Measurements from ENCODE around the gene LEAP2.
A peak's percentile ranks its signal among the peaks of the same experiment; 100 is the strongest.

Gene LEAP2

GRCh38 chr5:132828846-132829494, 44.5 kb upstream of the LEAP2 start:
- no peak overlapping the region for H3K23ac ChIP-seq (ENCODE audit: low read depth, low read length, poor library complexity)
- no peak overlapping the region for H4K91ac ChIP-seq (ENCODE audit: low read depth, low read length, poor library complexity)
- peaks cover 0 to 4% of the 10 kb centered on the region in 2 donors for H3K4me1 ChIP-seq (ENCODE audit: control insufficient read depth in 2 of 2, insufficient read depth in 1 of 2, low read depth in 1 of 2, low read length in 2 of 2)
- no peak overlapping the region for H2AK5ac ChIP-seq (ENCODE audit: low read depth, low read length)
- no peak for DNase-seq (ENCODE audit: low spot score)
- H3K9me3 ChIP-seq (replicated peaks in 1 of 2; ENCODE audit: control insufficient read depth in 2 of 2, insufficient read depth in 1 of 2, low read depth in 1 of 2, low read length in 2 of 2), result peaks cover 0 to 2% of the 10 kb centered on the region in 2 donors
- H3K27ac ChIP-seq (replicated peaks; ENCODE audit: low read length), result no peak overlapping the region
- no peaks in the 10 kb centered on the region for H3K36me3 ChIP-seq (replicated peaks in 1 of 2; ENCODE audit: control insufficient read depth in 2 of 2, insufficient read depth in 2 of 2, low read length in 2 of 2)
- no peak overlapping the region for H3K18ac ChIP-seq (ENCODE audit: low read length)
- no peak overlapping the region for H4K8ac ChIP-seq (ENCODE audit: low read depth, low read length)
- no peak overlapping the region for H3K14ac ChIP-seq (ENCODE audit: low read length)
- no CpG with 5 or more reads among the region's 4 CpGs for WGBS, 2 donors (ENCODE audit: extremely low coverage in 2 of 2, insufficient read length in 2 of 2, insufficient replicate concordance in 1 of 2)
- H2BK12ac ChIP-seq (ENCODE audit: low read length), result no peak overlapping the region
- no peak overlapping the region for H3K4me3 ChIP-seq (ENCODE audit: low read length in 2 of 2)
- peaks cover 15 to 88% (median 71%) of the 10 kb centered on the region in 3 experiments for H3K27me3 ChIP-seq (ENCODE audit: control insufficient read depth in 3 of 3, insufficient read depth in 3 of 3, low read depth in 1 of 3, low read length in 3 of 3)
- no peak overlapping the region for H2BK5ac ChIP-seq (ENCODE audit: low read length)
- no peak overlapping the region for H2BK120ac ChIP-seq (ENCODE audit: low read depth, low read length)
- peaks cover 3% of the 10 kb centered on the region for H3K79me1 ChIP-seq (ENCODE audit: low read depth, low read length)
- no peak overlapping the region for H2AFZ ChIP-seq (ENCODE audit: low read length)
- H3K4me2 ChIP-seq (ENCODE audit: insufficient read depth, low read length, poor library complexity, severe bottlenecking), result no peak overlapping the region
- no peak overlapping the region for H3K4ac ChIP-seq (ENCODE audit: low read length)
- H3K9ac ChIP-seq (ENCODE audit: low read depth, low read length, poor library complexity), result no peak overlapping the region
- H2BK15ac ChIP-seq (ENCODE audit: low read length), result no peak overlapping the region

DNA sequence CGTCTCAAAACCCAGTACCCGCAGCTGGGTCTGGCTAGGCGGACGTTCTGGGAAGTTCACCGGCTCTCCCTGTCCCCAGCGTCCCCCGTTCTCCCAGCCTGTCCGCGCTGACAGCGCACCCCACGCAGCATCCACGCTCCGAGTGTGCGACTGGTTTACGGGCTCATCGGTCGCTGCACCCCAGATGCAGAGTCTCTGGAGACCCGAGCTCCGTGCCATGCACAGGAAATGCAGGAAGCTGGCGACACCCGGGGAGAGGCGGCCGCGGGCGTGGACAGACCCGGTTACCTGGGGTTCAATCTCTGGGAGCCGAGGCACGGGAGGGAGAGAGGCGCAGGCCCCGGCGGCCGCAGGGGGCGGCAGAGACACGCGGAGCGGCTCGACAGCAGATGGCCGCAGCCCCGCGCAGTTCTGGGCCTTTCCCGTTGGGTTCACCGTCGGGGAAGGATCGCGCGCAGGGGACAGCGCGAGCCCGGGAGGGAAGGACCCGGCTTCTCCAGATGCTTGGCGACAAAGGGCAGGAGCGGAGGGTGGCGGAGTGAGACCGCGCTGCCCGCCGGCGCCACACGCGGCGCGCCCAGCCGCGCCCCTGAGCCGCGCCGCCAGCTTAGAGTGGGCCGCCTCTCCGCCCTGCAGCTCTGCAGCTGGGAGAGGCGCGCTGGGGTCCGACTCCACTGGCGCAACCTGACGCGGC, 43.6 kb upstream of the LEAP2 start:
- no CpG with 5 or more reads among the region's 75 CpGs for WGBS, 2 donors (ENCODE audit: extremely low coverage in 2 of 2, insufficient read length in 2 of 2, insufficient replicate concordance in 1 of 2)
- Histone ChIP-seq H3K14ac (ENCODE audit: low read length) (no peak overlapping the region), H2AK5ac (ENCODE audit: low read depth, low read length) (no peak overlapping the region), H3K23ac (ENCODE audit: low read depth, low read length, poor library complexity) (peak overlapping the region; percentile 15), H3K9ac (ENCODE audit: low read depth, low read length, poor library complexity) (peak overlapping the region; percentile 89), H3K4ac (ENCODE audit: low read length) (no peak overlapping the region), H3K9me3 (replicated peaks in 1 of 2; ENCODE audit: control insufficient read depth in 2 of 2, insufficient read depth in 1 of 2, low read depth in 1 of 2, low read length in 2 of 2) (peaks cover 0 to 2% of the 10 kb centered on the region in 2 donors), H3K27ac (replicated peaks; ENCODE audit: low read length) (no peak overlapping the region), H3K4me2 (ENCODE audit: insufficient read depth, low read length, poor library complexity, severe bottlenecking) (peak overlapping the region; percentile 72), H4K8ac (ENCODE audit: low read depth, low read length) (peak overlapping the region; percentile 74), H4K91ac (ENCODE audit: low read depth, low read length, poor library complexity) (no peak overlapping the region), H2AFZ (ENCODE audit: low read length) (peak overlapping the region; percentile 95), H3K18ac (ENCODE audit: low read length) (peak overlapping the region; percentile 98), H2BK5ac (ENCODE audit: low read length) (no peak overlapping the region), H2BK12ac (ENCODE audit: low read length) (no peak overlapping the region), H3K4me3 (ENCODE audit: low read length in 2 of 2) (peak overlapping the region; percentile 47 to 87), H3K27me3 (ENCODE audit: control insufficient read depth in 3 of 3, insufficient read depth in 3 of 3, low read depth in 1 of 3, low read length in 3 of 3) (peaks cover 12 to 88% (median 62%) of the 10 kb centered on the region in 3 experiments), H3K79me1 (ENCODE audit: low read depth, low read length) (peaks cover 3% of the 10 kb centered on the region), H2BK15ac (ENCODE audit: low read length) (peak overlapping the region; percentile 20), H3K4me1 (ENCODE audit: control insufficient read depth in 2 of 2, insufficient read depth in 1 of 2, low read depth in 1 of 2, low read length in 2 of 2) (peaks cover 0 to 4% of the 10 kb centered on the region in 2 donors), H3K36me3 (replicated peaks in 1 of 2; ENCODE audit: control insufficient read depth in 2 of 2, insufficient read depth in 2 of 2, low read length in 2 of 2) (no peaks in the 10 kb centered on the region), H2BK120ac (ENCODE audit: low read depth, low read length) (peak overlapping the region; percentile 35)
- no peak for DNase-seq (ENCODE audit: low spot score)

DNA sequence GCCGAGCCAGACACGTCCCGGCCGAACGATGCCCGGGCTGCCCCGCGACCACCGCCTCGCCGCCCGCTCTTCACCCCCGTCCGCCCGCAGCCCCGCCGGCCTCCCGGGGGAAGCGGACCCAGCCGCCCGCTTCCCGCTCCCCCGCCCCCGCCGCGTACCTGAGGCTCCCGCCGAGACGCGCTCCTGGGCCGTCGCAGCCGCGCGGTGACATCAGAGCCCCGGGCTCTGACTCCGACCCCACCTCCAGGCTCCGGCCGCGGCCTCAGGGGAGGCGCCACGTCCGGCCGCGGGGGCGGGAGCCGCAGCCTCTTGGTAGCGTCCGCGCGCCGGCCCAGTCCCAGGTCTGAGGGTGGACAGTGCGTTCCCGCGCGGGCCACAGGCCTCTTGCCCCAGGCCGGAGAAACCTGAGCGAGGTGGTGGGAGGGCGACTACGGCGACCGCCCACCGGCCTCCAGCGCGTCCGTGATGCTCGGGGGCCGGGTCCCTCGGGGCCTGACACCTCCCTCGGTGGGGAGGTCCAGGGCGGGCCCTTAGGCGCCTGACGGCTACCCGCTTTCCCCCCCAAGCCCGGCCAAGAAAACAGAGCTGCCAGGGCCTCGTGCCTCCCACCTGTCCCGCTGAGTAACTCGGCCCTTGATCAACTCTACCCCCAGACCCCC, 42.9 kb upstream of the LEAP2 start, which contains the start of gene SHROOM1:
Gene SHROOM1, minus strand, starts transcription at position 212 of the 659 bp plus-strand sequence. CDS start 4,507 bp downstream, outside the sequence.
- H3K18ac ChIP-seq (ENCODE audit: low read length), result peak within 1 kb of the TSS; percentile 98
- peak within 1 kb of the TSS; percentile 74 for H4K8ac ChIP-seq (ENCODE audit: low read depth, low read length)
- H3K79me1 ChIP-seq (ENCODE audit: low read depth, low read length), result peaks cover 3% of the 10 kb centered on the region
- no peak within 1 kb of the TSS for H3K4ac ChIP-seq (ENCODE audit: low read length)
- H2BK12ac ChIP-seq (ENCODE audit: low read length), result no peak within 1 kb of the TSS
- H2BK120ac ChIP-seq (ENCODE audit: low read depth, low read length), result peak within 1 kb of the TSS; percentile 35
- no peaks in the 10 kb centered on the region for H3K36me3 ChIP-seq (replicated peaks in 1 of 2; ENCODE audit: control insufficient read depth in 2 of 2, insufficient read depth in 2 of 2, low read length in 2 of 2)
- H3K9ac ChIP-seq (ENCODE audit: low read depth, low read length, poor library complexity), result peak within 1 kb of the TSS; percentile 89
- DNase-seq (ENCODE audit: low spot score), result no peak
- WGBS, 2 donors (ENCODE audit: extremely low coverage in 2 of 2, insufficient read length in 2 of 2, insufficient replicate concordance in 1 of 2), result no CpG with 5 or more reads among the region's 78 CpGs
- H3K14ac ChIP-seq (ENCODE audit: low read length), result no peak within 1 kb of the TSS
- H2AK5ac ChIP-seq (ENCODE audit: low read depth, low read length), result peak within 1 kb of the TSS; percentile 0
- H3K23ac ChIP-seq (ENCODE audit: low read depth, low read length, poor library complexity), result peak within 1 kb of the TSS; percentile 94
- H3K4me1 ChIP-seq (ENCODE audit: control insufficient read depth in 2 of 2, insufficient read depth in 1 of 2, low read depth in 1 of 2, low read length in 2 of 2), result peaks cover 0 to 4% of the 10 kb centered on the region in 2 donors
- no peak within 1 kb of the TSS for H2BK5ac ChIP-seq (ENCODE audit: low read length)
- peak within 1 kb of the TSS; percentile 20 for H2BK15ac ChIP-seq (ENCODE audit: low read length)
- H3K27me3 ChIP-seq (ENCODE audit: control insufficient read depth in 3 of 3, insufficient read depth in 3 of 3, low read depth in 1 of 3, low read length in 3 of 3), result peaks cover 8 to 90% (median 56%) of the 10 kb centered on the region in 3 experiments
- no peak within 1 kb of the TSS for H3K27ac ChIP-seq (replicated peaks; ENCODE audit: low read length)
- peak within 1 kb of the TSS; percentile 47 to 87 for H3K4me3 ChIP-seq (ENCODE audit: low read length in 2 of 2)
- no peaks in the 10 kb centered on the region for H3K9me3 ChIP-seq (replicated peaks in 1 of 2; ENCODE audit: control insufficient read depth in 2 of 2, insufficient read depth in 1 of 2, low read depth in 1 of 2, low read length in 2 of 2)
- H4K91ac ChIP-seq (ENCODE audit: low read depth, low read length, poor library complexity), result no peak within 1 kb of the TSS
- peak within 1 kb of the TSS; percentile 95 for H2AFZ ChIP-seq (ENCODE audit: low read length)
- peak within 1 kb of the TSS; percentile 72 for H3K4me2 ChIP-seq (ENCODE audit: insufficient read depth, low read length, poor library complexity, severe bottlenecking)
